GM18505 (cell line): Measurements from ENCODE around the gene MPRIP.
"Not testable (repeated sequence)": the region's sequence is repeated elsewhere in the genome, so short reads cannot be mapped to it uniquely, and the experiment has no call there.

Experiments
- ATAC-seq: cut with Tn5 transposase; IDR thresholded peaks from one replicate; pipeline ENCODE4 v1.9.1; 2021; ENCODE audit not compliant: unreplicated experiment
- POLR2A ChIP-seq: IDR thresholded peaks from 4 replicates; pipeline ENCODE4 v1.6.1; 2011; ENCODE audit warnings: borderline replicate concordance; ENCODE audit not compliant: insufficient read depth, insufficient read length; ENCODE audit errors: extremely low read depth

The MPRIP gene

DNA sequence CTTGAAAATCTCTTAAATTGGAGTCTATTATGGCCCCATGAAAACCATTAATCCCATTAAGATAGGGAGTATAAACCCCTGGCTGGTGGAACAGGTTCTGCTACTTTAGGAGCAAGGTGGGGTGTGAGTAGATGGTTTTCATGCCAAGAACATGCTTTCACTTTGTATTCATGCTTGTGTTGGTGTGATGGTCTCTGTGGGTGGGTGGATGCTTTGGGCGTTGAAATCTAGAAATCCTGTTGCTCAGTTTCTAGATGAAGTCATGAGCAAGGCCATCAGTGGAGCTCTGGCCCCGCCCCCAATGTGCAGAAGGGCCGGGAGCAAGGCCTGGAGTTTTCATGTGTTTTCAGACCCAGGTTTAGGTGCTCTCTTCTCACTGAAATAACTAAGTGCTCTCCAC lies 143.8 kb downstream of the MPRIP start:
- no peak for ATAC-seq
- TF ChIP-seq POLR2A = no peak

DNA sequence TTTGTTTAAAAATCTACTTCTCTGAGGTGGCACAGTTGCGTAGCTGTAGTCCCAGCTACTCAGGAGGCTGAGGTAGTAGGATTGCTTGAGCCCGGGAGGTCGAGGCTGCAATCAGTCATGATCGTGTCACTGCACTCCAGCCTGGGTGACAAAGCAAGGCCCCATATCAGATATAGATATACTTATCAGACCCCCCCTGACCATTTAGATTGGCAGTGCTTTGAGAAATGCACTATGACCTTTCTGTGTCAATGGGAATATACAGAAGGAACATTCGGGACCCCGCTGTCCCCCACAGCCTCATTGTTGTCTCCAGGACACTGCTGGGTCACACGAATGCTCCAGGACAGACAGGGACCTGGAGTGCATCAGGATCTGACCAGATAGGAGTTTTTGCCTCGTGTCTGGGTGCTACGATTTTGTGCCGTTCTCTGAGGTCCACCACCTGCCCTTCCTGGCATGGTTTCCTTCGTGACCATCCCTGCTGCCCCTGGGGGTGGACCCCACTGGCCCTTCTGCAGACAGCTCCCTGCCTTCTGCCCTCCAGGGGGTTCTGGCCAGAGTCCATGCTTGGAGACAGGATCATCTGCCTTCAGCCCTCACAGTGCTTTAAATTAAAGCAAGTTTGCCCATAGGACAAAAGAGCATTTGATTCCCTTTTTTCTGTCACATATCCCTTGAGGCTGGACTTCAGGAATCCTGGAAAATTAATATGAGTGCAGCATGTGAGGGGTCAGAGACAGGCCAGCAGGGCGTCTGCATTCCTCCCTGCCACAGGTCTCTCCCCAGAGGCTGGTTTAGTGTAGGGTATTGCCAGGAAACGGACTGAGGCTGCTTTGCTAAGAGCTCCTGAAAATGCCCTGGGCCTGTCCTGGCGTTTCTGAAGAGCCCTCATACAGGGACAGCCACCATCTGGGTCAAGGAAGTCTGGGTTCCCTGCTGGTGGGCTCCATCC lies 144.6 kb downstream of the MPRIP start:
- TF ChIP-seq POLR2A = no peak
- no peak for ATAC-seq

DNA sequence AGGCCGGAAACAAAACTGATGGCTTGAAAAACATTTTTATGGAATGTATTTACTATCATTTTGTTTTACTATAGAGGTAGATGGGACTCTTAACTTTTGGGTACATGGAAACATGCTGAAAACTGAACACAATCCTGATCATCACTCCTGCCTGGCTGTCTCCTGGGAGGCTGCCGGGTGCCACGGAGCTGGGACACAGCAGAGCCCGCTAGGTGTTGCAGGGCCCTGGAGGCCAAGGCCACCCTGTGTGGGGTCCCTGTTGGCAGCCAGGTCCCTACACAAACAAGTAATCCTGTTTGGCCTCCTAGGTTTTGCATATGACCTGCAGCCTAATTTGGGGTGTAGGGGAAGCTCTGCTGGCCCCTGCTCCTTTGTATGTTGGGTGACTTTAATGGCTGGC lies 146.3 kb downstream of the MPRIP start:
- no peak for TF ChIP-seq POLR2A

DNA sequence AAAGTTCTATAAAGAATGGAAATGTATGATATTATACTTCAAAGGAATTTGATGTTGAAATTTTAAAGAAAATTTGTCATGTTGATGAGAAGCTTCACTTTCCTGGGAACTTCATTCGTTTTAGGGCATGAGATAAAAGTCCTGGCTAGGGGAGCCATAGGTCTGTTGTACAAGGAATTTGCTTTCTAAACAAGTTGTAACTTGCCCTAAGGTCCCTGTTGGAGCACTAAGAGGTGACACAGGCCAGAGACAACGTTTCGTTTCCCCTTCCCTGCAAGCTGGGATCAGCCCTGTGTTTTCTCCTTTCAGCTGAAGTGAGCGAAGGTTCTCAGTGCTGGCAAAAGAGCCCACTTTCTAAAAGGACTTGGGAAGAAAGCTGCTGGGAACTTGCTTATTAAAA lies 147.3 kb downstream of the MPRIP start:
- TF ChIP-seq POLR2A = no peak
- ATAC-seq = no peak

More for the DNA sequence above, 146.3 kb downstream of the MPRIP start:
- ATAC-seq = no peak

DNA sequence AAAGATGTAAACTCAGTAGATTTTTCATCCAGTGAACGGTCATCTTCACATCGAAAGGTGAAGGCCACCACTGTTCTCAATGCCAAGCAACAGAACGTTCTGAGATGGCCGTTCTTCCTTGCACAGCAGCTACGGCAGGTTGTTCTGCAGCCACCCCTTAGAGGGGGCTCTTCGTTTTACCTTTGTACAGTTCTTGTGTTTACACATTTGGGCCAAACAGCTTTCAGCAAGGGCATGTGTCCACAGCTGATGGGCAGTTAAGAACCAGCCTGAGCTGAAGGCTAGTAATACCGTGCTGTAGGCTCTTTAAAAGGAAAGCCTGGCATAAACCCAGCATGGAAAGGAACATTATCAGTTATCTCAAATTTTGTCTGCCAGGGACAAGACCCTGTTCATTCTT lies 147.9 kb downstream of the MPRIP start:
- TF ChIP-seq POLR2A = no peak
- no peak for ATAC-seq

DNA sequence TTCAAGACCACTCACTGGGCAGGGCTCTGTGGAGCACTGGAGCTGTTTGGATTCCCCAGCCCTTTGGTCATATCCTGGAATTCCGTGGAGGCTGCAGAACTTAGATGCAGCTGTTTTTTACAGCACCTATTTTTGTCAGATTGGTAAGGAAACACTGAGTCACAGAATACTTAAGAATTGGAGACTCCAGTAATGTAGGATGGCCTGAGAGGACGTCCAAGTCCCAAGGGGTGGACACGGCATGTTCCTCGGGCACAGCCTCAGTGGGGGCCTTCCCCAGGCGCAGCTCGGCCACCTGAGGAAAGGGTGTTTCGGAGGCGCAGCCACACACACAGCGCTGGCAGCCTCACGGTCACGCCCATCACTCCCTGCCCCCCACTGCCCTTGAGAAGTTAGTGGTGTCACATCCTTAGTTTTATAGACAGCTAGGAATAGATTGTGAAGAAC lies 149.1 kb downstream of the MPRIP start:
- ATAC-seq = no peak
- TF ChIP-seq POLR2A = no peak

DNA sequence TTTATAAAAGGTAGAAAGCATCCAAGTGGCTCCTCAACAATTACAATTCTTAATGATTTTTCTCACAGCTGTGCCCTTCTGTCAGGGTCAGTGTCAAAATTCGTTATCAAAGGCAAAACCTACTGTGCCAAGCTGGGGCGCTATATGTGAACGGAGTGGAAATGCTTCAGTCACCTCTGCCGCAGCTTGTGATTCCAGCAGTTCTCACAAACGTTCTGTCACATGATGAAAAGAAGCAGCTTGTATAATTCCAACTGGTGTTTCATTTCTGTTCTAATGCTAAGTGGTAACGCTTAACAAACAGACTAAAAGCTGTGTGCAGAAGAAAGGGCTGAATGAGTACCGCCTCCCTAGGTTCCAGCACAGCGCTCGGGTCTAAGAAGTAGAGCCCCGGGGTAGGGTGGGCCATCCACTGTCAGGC lies 149.7 kb downstream of the MPRIP start:
- TF ChIP-seq POLR2A = no peak
- ATAC-seq = no peak

DNA sequence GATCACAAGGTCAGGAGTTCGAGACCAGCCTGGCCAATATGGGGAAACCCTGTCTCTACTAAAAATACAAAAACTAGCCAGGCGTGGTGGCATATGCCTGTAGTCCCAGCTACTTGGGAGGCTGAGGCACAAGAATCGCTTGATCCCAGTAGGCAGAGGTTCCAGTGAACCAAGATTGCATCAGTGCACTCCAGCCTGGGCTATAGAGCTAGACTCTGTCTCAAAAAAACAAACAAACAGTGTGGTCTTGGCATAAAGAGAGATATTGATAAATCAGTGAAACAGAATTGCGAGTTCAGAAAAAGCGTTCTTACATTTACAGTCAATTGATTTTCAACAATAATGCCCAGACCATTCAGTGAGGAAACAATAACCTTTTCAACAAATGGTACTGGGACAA lies 153.2 kb downstream of the MPRIP start:
- not testable (repeated sequence) for ATAC-seq

DNA sequence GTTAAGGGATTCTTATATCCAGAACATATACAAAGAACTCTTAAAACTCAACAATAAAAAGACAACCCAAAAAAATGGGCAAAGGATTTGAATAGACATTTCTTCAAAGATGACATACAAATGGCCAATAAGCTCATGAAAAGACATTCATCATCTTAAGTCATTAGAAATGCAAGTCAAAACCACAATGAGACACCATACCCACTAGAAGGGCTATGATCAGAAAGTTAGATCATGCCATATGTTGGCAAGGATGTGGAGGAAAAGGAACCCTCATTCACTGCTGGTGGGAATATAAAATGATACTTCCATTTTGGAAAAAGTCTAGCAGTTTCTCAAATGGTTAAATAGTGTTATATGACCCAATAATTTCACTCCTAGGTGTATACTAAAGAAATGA lies 154.5 kb downstream of the MPRIP start:
- TF ChIP-seq POLR2A = no peak
- ATAC-seq = no peak

DNA sequence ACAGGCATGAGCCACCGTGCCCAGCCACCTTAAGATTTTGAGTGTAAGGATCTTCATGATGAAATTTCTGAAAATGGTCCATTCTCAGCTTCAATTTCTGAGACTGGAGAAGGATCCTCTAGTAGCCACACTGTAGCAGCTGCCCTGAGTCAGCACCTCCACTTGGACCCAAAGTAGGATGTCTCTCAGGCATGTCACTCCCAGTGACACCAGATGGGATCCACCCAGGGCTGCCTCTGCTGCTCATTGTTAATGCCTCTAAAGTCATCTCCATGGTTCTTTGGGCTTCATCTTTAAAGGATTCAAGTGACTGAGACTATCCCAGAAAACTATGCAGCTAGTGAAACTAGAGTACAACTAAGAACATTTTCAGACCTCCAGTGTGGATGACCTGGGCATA lies 156.0 kb downstream of the MPRIP start:
- ATAC-seq = no peak
- TF ChIP-seq POLR2A = no peak

DNA sequence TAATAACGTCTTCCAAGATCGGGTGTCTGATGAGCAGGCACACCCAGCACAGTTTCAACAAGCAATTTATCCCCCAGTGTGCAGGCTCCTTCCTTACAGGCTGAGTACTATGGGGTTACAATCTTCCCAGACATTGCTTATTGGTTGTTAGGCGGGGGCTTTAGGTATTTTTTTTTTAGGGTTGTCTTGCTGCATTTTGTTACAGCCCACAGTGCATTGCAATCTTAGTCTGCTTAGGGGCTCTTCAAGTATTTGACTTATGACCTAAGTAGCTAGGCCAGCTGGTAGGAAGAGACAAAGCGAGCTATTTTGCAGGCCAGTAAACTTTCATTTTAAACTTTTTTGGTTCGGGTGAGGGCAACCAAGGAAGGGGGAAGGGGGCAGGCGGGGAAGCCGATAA lies 158.1 kb downstream of the MPRIP start:
- no peak for ATAC-seq
- no peak for TF ChIP-seq POLR2A

DNA sequence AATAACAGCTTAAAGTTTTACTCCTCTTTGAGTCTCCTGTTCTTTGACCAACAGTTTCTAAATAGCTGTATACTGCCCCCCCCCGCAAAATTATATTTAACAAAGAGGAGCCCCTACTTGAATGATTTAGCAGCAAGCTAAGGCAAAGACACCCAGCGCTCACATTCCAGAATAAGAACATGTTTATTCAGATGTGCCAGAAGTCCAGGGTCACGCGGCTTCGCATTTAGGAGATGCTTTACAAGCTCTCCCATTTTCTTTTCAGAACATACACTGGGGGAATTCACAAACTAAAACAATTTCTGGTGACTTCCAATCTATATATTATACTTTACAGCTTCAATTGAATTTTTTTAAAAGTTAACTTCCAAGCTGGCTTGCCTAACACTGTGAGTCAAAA lies 158.6 kb downstream of the MPRIP start:
- TF ChIP-seq POLR2A = no peak
- ATAC-seq = no peak

DNA sequence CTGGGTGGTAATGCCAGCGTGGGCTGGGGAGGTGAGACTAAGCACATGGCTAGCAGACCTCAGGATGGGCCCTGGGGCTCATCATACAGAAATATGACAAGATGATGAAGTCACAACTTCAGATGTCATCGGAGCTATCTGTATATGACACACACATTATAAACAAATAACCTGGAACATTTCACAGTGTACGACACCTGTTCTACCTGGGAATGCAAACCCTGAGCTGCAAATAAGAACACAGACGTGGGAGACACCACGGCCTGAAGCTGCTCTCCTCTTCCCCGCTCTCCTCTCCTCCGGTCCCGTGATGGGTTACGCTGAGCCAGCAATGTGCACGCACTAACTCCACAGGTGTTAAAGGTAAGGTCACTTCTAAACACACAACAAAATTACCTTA lies 159.0 kb downstream of the MPRIP start:
- TF ChIP-seq POLR2A = no peak

DNA sequence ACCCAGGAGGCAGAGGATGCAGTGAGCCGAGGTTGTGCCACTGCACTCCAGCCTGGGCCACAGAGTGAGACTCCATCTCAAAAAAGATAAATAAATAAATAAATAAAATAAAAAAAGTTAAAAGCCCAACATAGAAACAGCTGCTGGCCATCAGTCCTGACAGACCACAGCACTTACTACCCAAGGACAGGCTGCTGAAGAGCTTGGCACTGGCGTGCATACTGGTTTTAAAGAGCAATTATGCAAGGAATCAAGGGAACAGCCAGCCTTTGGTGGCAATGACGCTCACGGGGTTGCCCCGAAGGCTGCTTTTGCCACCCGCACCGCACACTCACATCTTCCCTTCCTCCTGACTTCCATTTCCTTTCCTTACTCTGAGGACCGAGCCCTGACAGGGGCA lies 159.7 kb downstream of the MPRIP start:
- no peak for TF ChIP-seq POLR2A
- ATAC-seq = no peak

More for the DNA sequence above, 159.0 kb downstream of the MPRIP start:
- no peak for ATAC-seq

DNA sequence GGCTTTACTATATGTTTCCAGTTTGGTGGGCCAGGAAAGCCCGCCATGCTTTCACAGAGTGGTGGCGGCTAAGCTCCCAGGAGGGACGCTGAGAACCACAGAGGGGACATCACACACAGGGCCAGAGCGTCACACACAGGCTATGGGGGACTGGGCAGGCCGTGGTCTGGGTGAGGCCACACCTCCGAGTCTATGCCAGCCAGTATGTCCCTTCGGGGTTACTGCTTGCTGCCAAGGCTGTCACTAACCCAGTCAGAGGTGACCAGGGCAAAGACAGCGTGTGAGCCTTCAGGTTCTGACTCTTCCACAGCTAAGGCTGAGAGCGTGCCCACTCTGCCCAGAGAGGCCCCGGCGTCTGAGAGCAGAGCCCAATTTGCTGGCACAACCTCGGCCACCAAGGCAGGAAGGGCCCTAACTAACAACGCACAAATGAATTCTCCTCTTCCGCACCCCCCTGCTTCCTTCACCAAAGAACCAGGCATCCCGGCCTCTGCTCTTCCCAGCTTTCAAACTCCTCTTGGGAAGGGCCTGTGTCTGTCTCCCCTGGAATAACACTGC lies 161.0 kb downstream of the MPRIP start:
- TF ChIP-seq POLR2A = no peak
- ATAC-seq = no peak

DNA sequence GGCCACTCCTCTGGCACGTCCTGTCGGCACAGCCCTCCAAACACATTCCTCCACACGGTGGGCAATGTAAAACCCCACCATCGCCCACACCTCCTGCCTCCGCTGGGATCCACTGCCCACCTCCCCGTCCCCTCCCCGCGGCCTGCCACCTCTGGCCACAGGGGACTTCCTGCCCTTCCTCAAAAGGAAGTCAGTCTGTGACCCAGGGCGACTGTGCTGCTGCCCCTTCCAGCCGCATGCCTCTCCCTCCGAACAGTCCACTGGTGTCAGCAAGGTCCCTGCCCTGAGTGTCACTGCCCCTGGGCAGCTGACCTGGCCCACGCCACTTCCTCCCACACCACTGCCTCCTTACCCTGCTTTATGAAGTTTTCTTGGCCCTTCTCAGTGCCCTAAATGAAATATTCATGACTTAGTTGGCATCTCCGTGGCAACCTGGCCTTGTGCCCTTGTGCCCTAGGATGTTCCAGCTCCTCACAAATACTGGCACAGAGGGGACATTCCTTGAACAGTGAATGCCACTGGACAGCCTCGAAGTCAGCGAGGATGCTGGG lies 161.9 kb downstream of the MPRIP start:
- ATAC-seq = no peak
- no peak for TF ChIP-seq POLR2A
